DMS53 (cell line): ENCODE data around the gene CAPS.
"Not testable (repeated sequence)": the region's sequence is repeated elsewhere in the genome, so short reads cannot be mapped to it uniquely, and the experiment has no call there.

Experiments used
- DNase-seq: peaks from one replicate; lab custom pipeline; 2025; lab: John Stamatoyannopoulos, UW

CAPS gene

GRCh38 chr19:5913739-5914357 is at the start of gene CAPS:
TSS of gene CAPS (plus strand) at chr19:5914254. CDS start at chr19:5914407, 153 bp downstream.
- DNase-seq, result no peak

- DNase-seq, result no peak
Measured at GRCh38 chr19:5864725-5865486, 49.1 kb upstream of the CAPS start.

DNA sequence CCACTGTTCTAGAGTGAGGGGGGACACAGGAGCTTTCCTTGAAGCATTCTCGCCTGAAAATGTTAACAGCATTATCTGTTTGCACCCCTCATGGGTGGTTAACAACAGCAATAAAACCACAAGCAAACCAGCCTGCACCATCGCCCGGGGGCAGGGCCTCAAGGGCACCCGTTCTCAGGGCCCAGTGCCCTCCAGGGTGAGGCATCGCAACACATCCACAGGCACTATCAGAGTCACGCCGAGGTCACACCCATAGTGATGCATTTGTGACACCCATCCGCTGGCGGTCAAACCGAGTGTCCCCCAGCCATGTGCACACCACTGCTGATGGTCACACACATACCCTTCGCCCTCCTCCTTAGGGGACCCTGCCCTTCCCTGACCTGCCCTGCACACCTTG is 48.3 kb upstream of the CAPS start:
- DNase-seq, result no peak

- DNase-seq, result no peak
Measured at GRCh38 chr19:5867201-5868136, 46.6 kb upstream of the CAPS start.

DNA sequence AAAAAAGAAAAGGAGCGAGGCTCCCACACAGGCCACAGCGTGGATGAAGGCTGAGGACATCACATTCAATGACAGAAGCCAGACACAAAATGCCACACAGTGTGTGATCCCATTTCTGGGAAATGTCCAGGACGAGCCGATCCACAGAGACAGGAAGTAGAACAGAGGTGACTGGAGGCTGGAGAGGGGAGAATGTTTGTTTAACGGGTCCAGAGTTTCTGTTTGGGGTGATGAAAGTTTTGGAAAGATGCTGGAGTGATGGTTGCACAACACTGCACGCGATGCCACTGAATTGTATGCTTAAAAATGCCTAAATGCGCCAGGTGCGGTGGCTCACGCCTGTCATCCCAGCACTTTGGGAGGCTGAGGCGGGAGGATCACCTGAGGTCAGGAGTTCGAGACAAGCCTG is 43.1 kb upstream of the CAPS start:
- no peak for DNase-seq

- DNase-seq, result peak; percentile 25
Measured at GRCh38 chr19:5873617-5874199, 40.3 kb upstream of the CAPS start.

DNA sequence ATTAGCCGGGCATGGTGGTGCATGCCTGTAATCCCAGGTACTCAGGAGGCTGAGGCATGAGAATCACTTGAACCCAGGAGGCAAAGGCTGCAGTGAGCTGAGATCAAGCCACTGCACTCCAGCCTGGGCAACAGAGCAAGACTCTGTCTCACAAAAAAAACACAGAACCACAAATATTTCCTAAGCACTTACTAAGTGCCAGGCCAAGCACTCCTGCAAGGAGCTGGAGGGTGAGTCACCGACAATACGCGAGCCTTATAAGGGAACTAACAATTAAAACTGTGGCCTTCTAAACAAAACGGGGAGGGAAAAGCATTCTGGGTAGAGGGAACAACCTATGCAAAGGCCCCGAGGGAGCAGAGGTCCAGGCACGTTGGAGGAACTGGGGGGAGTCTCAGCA is 39.6 kb upstream of the CAPS start:
- DNase-seq, result not testable (repeated sequence)

DNA sequence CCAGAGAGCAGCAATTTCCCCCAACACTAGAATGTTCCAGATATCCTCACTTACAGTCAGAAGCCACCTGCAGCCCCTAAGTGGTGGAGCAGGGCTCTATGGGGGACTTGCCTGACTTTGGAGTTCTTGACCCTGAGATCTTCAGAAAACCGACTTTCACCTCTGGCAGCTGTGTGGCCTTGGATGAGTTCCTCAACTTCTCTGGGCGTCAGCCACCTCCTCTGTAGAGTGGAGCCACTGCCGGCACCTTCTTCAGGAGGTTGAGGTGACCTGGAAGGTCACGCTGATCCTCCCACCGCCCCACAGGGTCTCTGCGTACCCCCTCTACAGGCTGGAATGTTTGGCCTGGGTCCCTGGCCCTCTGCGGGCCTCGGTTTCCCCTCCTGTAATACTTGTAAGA is 36.6 kb upstream of the CAPS start:
- DNase-seq, result no peak

DNA sequence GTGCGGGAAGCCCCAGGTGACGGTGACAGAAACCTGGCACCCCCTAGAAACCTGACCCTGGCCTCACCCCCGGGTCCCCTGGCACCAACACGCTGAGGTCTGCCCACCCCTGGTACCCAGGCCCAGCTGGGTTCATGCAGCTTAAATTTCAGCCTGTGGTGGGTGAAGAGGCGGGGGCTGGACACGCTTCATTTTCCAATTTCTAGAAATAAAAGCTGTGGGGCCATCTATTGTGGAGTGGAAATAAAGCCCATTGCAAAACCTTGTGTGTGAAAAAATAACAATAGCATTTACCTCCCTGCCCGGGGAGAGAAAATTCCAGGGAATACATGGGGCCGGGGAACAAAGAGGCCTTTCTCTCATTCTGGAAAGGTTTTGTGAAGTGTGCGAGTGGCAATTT is 36.2 kb upstream of the CAPS start:
- no peak for DNase-seq

- DNase-seq, result no peak
Measured at GRCh38 chr19:5880196-5880595, 33.9 kb upstream of the CAPS start.

DNA sequence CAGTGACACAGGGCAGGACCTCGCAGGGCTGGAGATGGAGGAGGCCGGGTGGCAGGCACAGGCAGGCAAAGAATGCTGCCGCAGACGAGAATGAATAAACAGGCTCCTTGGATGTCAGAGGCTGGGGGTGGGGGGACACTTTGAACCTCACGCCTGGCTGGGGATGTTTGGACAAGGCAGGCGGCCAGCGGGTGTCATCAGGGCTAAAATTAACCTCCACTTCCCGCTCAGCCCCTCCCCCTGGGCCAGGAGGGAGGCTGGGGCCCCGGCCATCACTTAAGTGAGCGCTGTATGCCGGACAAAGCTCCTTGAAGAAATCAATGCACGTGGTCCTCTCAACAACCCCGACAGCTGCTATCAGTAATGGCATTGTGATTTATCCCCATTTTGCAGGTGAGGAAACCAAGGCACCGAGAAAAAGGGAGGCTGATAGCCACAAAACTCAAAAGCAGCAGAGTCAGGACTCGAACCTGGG is 33.4 kb upstream of the CAPS start:
- DNase-seq, result peak; percentile 75

- peak; percentile 42 for DNase-seq
Measured at GRCh38 chr19:5881543-5882299, 32.3 kb upstream of the CAPS start.

DNA sequence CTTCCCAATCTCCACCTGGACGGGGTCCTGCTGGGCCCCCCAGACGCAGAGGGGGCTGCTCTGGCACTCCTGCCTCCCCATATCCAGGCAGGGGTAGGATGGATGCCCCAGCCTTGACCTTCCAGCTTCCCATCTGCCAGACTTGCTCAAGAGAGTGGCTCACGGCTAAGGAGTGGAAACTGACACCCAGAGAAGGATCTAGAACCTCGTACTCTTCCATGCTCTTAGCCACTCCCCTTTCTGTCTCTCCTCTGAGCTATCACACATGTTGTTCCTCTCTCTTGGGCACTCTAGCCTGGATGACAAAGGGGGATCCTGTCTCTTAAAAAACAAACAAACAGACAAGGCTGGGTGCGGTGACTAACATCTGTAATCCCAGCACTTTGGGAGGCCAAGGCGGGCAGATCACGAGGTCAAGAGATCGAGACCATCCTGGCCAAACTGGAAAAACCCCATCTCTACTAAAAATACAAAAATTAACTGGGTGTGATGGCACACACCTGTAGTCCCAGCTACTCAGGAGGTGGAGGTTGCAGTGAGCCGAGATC is 31.6 kb upstream of the CAPS start:
- DNase-seq, result no peak

DNA sequence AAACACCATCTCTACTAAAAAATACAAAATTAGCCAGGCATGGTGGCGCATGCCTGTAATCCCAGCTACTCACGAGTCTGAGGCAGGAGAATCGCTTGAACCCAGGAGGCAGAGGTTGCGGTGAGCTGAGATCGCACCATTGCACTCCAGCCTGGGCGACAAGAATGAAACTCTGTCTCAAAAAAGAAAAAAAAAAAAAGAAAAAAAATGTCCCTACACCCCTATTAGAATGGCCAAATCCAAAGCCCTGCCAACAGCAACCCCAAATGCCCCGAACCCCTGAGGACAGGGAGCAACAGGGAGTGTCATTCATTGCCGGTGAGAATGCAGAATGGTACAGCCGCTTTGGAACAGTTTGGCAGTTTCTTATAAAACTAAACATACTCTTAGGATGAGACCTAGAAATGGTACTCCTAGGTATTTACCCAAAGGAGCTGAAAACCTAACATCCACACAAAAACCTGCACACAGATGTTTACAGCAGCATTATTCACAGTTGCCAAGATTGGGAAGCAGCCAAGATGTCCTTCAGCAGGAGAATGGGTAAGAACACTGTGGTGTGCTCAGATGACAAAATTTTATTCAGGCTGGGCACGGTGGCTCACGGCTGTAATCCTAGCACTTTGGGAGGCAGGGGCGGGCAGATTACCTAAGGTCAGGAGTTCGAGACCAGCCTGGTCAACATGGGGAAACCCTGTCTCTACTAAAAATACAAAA is 30.7 kb upstream of the CAPS start:
- DNase-seq, result not testable (repeated sequence)

DNA sequence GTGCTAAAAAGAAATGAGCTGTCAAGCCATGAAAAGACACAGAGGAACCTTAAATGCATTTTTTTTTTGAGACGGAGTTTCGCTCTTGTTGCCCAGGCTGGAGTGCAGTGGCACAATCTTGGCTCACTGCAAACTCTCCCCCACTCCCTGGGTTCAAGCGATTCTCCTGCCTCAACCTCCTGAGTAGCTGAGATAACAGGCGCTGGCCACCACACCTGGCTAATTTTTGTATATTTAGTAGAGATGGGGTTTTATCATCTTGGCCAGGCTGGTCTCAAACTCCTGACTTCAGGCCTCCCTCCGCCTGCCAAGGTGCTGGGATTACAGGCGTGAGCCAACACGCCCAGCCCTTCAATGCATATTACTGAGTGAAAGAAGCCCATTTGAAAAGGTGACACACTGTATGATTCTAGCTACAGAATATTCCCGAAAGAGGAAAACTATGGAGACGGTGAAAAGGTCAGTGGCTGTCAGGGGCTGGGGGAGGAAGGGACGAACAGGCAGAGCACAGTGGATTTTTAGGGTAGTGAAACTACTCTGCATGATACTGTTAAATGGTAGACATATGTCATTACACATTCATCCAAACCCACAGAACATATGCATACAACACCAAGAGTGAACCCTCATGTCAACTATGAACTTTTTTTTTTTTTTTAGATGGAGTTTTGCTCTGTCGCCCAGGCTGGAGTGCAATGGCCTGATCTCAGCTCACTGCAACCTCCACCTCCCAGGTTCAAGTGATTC is 29.8 kb upstream of the CAPS start:
- DNase-seq, result not testable (repeated sequence)

DNA sequence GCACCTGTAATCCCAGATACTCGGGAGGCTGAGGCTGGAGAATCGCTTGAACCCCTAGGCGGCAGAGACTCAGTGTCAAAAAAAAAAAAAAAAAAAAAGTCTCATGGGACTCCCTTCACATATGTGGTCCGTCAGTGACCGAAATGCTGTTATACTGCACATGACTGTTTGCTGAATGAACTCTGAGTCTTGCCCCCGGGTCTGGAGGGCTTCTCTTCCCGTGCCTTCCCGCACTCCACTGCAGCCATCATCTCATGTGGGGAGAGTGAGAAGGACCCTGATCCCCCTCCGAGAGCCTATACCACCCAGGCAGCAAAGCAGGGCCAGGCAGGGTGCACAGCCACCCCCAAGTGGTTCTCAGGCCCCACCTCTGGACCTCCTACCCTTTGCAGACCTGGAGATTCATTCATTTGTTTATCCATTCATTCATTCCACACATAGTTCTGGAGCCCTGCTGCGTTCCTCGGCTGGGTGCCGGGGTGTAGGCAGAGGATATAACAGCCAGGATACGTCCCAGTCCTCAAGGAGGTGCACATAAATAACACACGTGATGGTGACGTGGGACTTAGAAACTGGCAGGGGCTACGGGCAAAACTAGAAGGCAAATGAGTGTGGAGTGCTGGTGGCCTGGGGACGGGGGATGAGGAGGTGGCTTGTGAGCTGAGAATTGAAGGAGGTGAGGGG is 24.6 kb upstream of the CAPS start:
- DNase-seq, result peak; percentile 33

DNA sequence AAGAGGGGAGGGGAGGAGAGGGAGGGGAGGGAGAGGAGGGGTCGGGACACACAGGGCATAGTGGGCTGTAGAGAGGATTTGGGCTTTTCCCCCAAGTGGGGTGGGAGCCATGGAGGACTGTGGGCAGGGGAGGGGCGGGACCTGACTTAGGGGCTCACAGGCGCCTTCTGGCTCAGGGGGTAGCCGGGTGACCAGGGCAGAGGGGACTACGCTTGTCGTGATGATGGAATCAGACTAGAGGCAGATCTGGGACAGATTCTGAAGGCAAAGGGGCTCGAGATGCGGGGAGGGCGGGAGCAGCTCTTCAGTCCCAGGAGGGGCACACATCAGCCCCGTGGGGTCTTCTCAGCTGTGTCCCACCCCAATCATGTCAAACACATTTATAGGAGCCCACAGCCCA is 24.0 kb upstream of the CAPS start:
- no peak for DNase-seq

GRCh38 chr19:5891572-5891937 is 22.5 kb upstream of the CAPS start:
- DNase-seq, result no peak
